MM.1S (cell line): ENCODE results near the gene PTH1R.

Experiments
- DNase-seq: peaks from one replicate; pipeline ENCODE4 v3.0.0-alpha.2; 2015
- H2AFZ ChIP-seq: fragments of 300-600 bp; sonication (generic); 2 replicates; pipeline ENCODE4 v1.6.0; 2016; ENCODE audit warnings: antibody characterized with exemption, low read length
- H3F3A ChIP-seq: fragments of 300-600 bp; sonication (generic); 2 replicates; pipeline ENCODE4 v1.6.1; 2016; ENCODE audit warnings: mild to moderate bottlenecking, antibody characterized with exemption, low read length, moderate library complexity, mixed read lengths; ENCODE audit not compliant: insufficient read depth
- H3K27ac ChIP-seq: fragments of 300-600 bp; sonication (generic); 2 replicates; pipeline ENCODE4 v1.5.1; 2016; ENCODE audit warnings: mild to moderate bottlenecking, low read length
- H3K27me3 ChIP-seq: fragments of 300-600 bp; sonication (generic); replicated peaks from 2 replicates; pipeline ENCODE4 v1.6.0; 2016; ENCODE audit warnings: low read length; ENCODE audit not compliant: insufficient read depth
- H3K36me3 ChIP-seq: fragments of 300-600 bp; sonication (generic); replicated peaks from 2 replicates; pipeline ENCODE4 v1.6.1; 2016; ENCODE audit warnings: mild to moderate bottlenecking, low read length, mixed read lengths; ENCODE audit not compliant: insufficient read depth
- H3K4me1 ChIP-seq: fragments of 300-600 bp; sonication (generic); 2 replicates; pipeline ENCODE4 v1.6.1; 2016; ENCODE audit warnings: low read length, mixed read lengths
- H3K4me2 ChIP-seq: fragments of 300-600 bp; sonication (generic); 2 replicates; pipeline ENCODE4 v1.6.0; 2016; ENCODE audit warnings: low read depth, low read length
- H3K4me3 ChIP-seq: fragments of 300-600 bp; sonication (generic); 2 replicates; pipeline ENCODE4 v1.5.1; 2016; ENCODE audit warnings: low read length, mixed read lengths
- H3K79me2 ChIP-seq: fragments of 300-600 bp; sonication (generic); 2 replicates; pipeline ENCODE4 v1.6.1; 2016; ENCODE audit warnings: mixed run types, low read length, mixed read lengths
- H3K9ac ChIP-seq: fragments of 300-600 bp; sonication (generic); 2 replicates; pipeline ENCODE4 v1.6.1; 2016; ENCODE audit warnings: low read length, mixed read lengths
- H3K9me2 ChIP-seq: fragments of 300-600 bp; sonication (generic); replicated peaks from 2 replicates; pipeline ENCODE4 v1.6.1; 2016; ENCODE audit warnings: mild to moderate bottlenecking, low read length, mixed read lengths; ENCODE audit not compliant: insufficient read depth
- H3K9me3 ChIP-seq: fragments of 300-600 bp; sonication (generic); replicated peaks from 2 replicates; pipeline ENCODE4 v1.6.1; 2016; ENCODE audit warnings: mild to moderate bottlenecking, low read length, mixed read lengths; ENCODE audit not compliant: insufficient read depth
- H4K20me1 ChIP-seq: fragments of 300-600 bp; sonication (generic); 2 replicates; pipeline ENCODE4 v1.6.1; 2016; ENCODE audit warnings: mild to moderate bottlenecking, low read length, moderate library complexity, mixed read lengths; ENCODE audit not compliant: insufficient read depth
- CTCF ChIP-seq: fragments of 300-600 bp; sonication (generic); IDR thresholded peaks from 2 replicates; pipeline ENCODE4 v1.5.1; 2016; ENCODE audit warnings: antibody characterized with exemption, low read length, mixed read lengths
- EZH2 ChIP-seq: fragments of 300-600 bp; sonication (generic); optimal IDR thresholded peaks from 2 replicates; pipeline ENCODE3; 2017; ENCODE audit warnings: low read depth, mild to moderate bottlenecking, antibody characterized with exemption, low read length, mixed read lengths
- EZH2phosphoT487 ChIP-seq: fragments of 300-600 bp; sonication (generic); IDR thresholded peaks from 2 replicates; pipeline ENCODE4 v1.6.1; 2018; ENCODE audit warnings: antibody characterized with exemption, low read length

PTH1R gene

DNA sequence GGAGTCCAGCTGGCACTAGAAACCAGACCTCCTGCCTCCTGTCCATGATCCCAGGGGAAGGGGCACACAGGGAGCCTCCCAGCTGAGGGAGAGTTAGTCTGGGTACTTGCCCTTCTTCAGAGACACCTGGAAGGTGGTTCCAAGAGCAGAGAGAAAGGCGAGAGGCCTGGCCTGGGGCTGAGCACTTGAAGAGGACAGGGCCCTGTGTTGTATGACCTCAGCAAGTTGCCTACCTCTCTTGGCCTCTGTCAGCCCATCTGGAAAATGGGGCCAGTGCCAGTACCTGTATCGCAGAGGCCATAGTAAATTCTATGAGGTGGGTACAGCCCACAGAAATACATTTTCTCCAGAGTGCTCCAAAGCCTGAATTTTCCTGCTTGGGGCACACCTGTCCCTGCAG lies 19.5 kb downstream of the PTH1R start:
- no peaks in the 10 kb centered on the region for H3K9me2 ChIP-seq
- no peak overlapping the region for H2AFZ ChIP-seq
- H3K27ac ChIP-seq, result no peak overlapping the region
- H3K36me3 ChIP-seq, result no peaks in the 10 kb centered on the region
- TF ChIP-seq EZH2phosphoT487 (no peak), EZH2 (no peak), CTCF (no peak)
- H3K9ac ChIP-seq, result no peak overlapping the region
- no peaks in the 10 kb centered on the region for H3K9me3 ChIP-seq
- H3K4me2 ChIP-seq, result no peak overlapping the region
- DNase-seq, result no peak
- H3K27me3 ChIP-seq, result peaks cover 10% of the 10 kb centered on the region
- H3K4me1 ChIP-seq, result 0 out of 2 replicates have a peak, but pooled peaks cover under 1% of the 10 kb centered on the region
- no peak overlapping the region for H3K4me3 ChIP-seq
- no peaks in the 10 kb centered on the region for H3F3A ChIP-seq
- no peaks in the 10 kb centered on the region for H4K20me1 ChIP-seq
- H3K79me2 ChIP-seq, result no peaks in the 10 kb centered on the region

- no peaks in the 10 kb centered on the region for H3K9me2 ChIP-seq
- H3K27ac ChIP-seq, result no peak overlapping the region
- H4K20me1 ChIP-seq, result no peaks in the 10 kb centered on the region
- H3K4me1 ChIP-seq, result no peaks in the 10 kb centered on the region
- peaks cover 10% of the 10 kb centered on the region for H3K27me3 ChIP-seq
- H2AFZ ChIP-seq, result no peak overlapping the region
- no peak overlapping the region for H3K4me2 ChIP-seq
- H3K9me3 ChIP-seq, result no peaks in the 10 kb centered on the region
- no peaks in the 10 kb centered on the region for H3K79me2 ChIP-seq
- no peak for DNase-seq
- TF ChIP-seq EZH2 (no peak), CTCF (peak; percentile 35), EZH2phosphoT487 (no peak)
- no peak overlapping the region for H3K4me3 ChIP-seq
- no peak overlapping the region for H3K9ac ChIP-seq
- H3K36me3 ChIP-seq, result no peaks in the 10 kb centered on the region
- H3F3A ChIP-seq, result no peaks in the 10 kb centered on the region
These were observed 20.4 kb downstream of the PTH1R start for GRCh38 chr3:46897829-46898320.

DNA sequence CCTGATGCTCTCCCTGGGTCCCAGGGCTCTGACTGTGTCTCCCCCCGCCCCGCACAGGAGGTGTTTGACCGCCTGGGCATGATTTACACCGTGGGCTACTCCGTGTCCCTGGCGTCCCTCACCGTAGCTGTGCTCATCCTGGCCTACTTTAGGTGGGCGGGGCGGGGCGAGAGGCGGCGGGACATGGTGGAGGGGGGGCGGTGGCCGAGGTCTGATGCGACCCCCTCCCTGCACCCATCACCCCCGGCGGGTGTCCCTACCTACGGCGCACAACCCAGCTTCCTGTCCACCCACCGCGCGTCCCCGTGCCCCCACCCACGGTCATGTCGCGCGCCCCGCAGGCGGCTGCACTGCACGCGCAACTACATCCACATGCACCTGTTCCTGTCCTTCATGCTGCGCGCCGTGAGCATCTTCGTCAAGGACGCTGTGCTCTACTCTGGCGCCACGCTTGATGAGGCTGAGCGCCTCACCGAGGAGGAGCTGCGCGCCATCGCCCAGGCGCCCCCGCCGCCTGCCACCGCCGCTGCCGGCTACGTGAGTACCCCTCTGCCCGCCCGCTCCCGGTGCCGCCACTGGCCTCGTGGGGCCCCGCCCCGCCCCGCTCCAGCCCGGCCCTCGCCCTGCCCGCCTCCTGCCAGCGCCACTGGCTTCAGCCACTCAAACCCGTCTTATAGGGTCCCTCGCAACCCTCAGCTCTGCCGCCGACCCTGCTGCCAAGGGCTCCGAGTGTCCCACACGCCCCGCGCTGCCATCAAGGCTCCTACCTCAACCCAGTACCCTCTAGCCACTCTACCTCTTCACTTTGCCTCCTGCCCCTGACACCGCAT lies 21.0 kb downstream of the PTH1R start:
- Histone ChIP-seq H3K4me2 (0 out of 2 replicates have a peak overlapping the region, but pooled peaks have one; percentile 18), H3K36me3 (no peaks in the 10 kb centered on the region), H3K9me3 (no peaks in the 10 kb centered on the region), H2AFZ (no peak overlapping the region), H3K9ac (no peak overlapping the region), H3K79me2 (no peaks in the 10 kb centered on the region), H3K4me3 (no peak overlapping the region), H3F3A (no peaks in the 10 kb centered on the region), H3K4me1 (no peaks in the 10 kb centered on the region), H4K20me1 (no peaks in the 10 kb centered on the region), H3K27me3 (peaks cover 10% of the 10 kb centered on the region), H3K9me2 (no peaks in the 10 kb centered on the region), H3K27ac (no peak overlapping the region)
- TF ChIP-seq CTCF (no peak), EZH2phosphoT487 (no peak), EZH2 (no peak)
- no peak for DNase-seq
